Right lobe of liver (tissue), 6 donors: Measurements from ENCODE around the gene PLK1. TPM values are rescaled to one million over a fixed set of nuclear protein-coding genes. Genes with fewer than 3 reads are reported as not detected.

Source experiments
- ATAC-seq, 4 donors: fragments of 200-7000 bp; cut with Tn5 transposase; one replicate each; pipeline ENCODE4 v1.9.1; 2020; ENCODE audit warnings: mild to moderate bottlenecking in 4 of 4, moderate library complexity in 4 of 4
- DNase-seq, 3 donors: peaks; one replicate each; pipeline ENCODE4 v3.0.0-alpha.2; 2020
- H3K27ac ChIP-seq, 3 donors: fragments of 200-600 bp; one replicate each; pipeline ENCODE4 v1.8.0; 2022
- H3K27me3 ChIP-seq, 2 donors: fragments of 200-600 bp; one replicate each; pipeline ENCODE4 v1.8.0; 2022
- H3K36me3 ChIP-seq, 4 donors: fragments of 200-600 bp; sonication (generic) in 1 of 4; one replicate each; pipeline versions ENCODE4 v1.5.1 to v1.8.0; 2017 to 2022; ENCODE audit warnings: control low read depth in 1 of 4
- H3K4me1 ChIP-seq, 4 donors: fragments of 200-600 bp; sonication (generic) in 1 of 4; one replicate each; pipeline versions ENCODE4 v1.5.1 to v1.8.0; 2017 to 2022; ENCODE audit warnings: control low read depth in 1 of 4
- H3K4me3 ChIP-seq, 3 donors: fragments of 200-600 bp; one replicate each; pipeline ENCODE4 v1.8.0; 2022
- H3K9me3 ChIP-seq, 4 donors: fragments of 200-600 bp; sonication (generic) in 1 of 4; one replicate each; pipeline versions ENCODE4 v1.5.1 to v1.8.0; 2017 to 2022; ENCODE audit warnings: control low read depth in 1 of 4
- CTCF ChIP-seq, 4 donors: fragments of 200-600 bp in 3 of 4; fragments of 450-650 bp in 1 of 4; IDR thresholded peaks; one replicate each; pipeline versions ENCODE4 v1.5.1 to v1.8.0; 2016 to 2022; ENCODE audit warnings: antibody characterized with exemption in 4 of 4, mild to moderate bottlenecking in 2 of 4
- POLR2A ChIP-seq: fragments of 450-650 bp; IDR thresholded peaks from one replicate; pipeline ENCODE4 v1.6.1; 2017; ENCODE audit warnings: antibody characterized with exemption, mild to moderate bottlenecking
- WGBS: methylation state at CpG from one replicate; pipeline ENCODE4 v1.1.6; 2018; ENCODE audit warnings: low coverage, low lambda C conversion rate; ENCODE audit not compliant: insufficient coverage; ENCODE audit errors: missing lambda C conversion rate; 5-methylcytosine and 5-hydroxymethylcytosine counted together
- intact Hi-C, 2 donors: fragments of 100-400 bp; cut with DNase I; formaldehyde crosslinking; loops; one replicate each; pipeline versions ENCODE4 v1.11.2 to v1.14.1; 2022
- total RNA-seq, 6 experiments: library from RNA; depleted of rRNA in 2 of 6; stranded (reverse); fragments of >200 nt in 2 of 6; fragmentation: NEBNext Ultra II Directional in 3 of 6; extraction: Animal tissue kit (Norgen Biotek cat#: 25700) in 3 of 6; gene quantifications; one replicate each; pipeline versions ENCODE4 v1.1.0 to v1.2.4, GENCODE V29; 2016 to 2023
- donor health status: DM: no; HTN: yes; CAD: no.
- donor health status: DM: no; HTN: no; CAD: no.
- donor health status: DM: no; HTN: no; CAD: no.
- donor health status: DM: no; HTN: yes; CAD: no.
- donor health status: DM: no; HTN: yes; CAD: no.

Gene PLK1
- total RNA-seq, 6 experiments from 2014 or later, result 0.61 to 3.6 (median 1.8) TPM

- Histone ChIP-seq H3K9me3 (no peaks in the 10 kb centered on the region), H3K4me1 (no peaks in the 10 kb centered on the region), H3K36me3 (peaks cover 5 to 62% (median 12%) of the 10 kb centered on the region in 4 donors), H3K27me3 (no peaks in the 10 kb centered on the region), H3K27ac (no peak overlapping the region), H3K4me3 (no peak overlapping the region)
- DNase-seq, result no peak
- no peak for ATAC-seq
- intact Hi-C loops, result no loop called here
- TF ChIP-seq CTCF (IDR thresholded peaks at IDR 0.05), result no peak
- TF ChIP-seq POLR2A, result no peak
- WGBS, result 82% methylated on average over 1 of the region's 1 CpG
Observed at GRCh38 chr16:23668225-23668624, 10.5 kb upstream of the PLK1 start.

GRCh38 chr16:23668873-23669272, 9.8 kb upstream of the PLK1 start:
- Histone ChIP-seq H3K4me1 (no peaks in the 10 kb centered on the region), H3K27ac (no peak overlapping the region), H3K4me3 (no peak overlapping the region), H3K36me3 (peaks cover 5 to 56% (median 10%) of the 10 kb centered on the region in 4 donors), H3K9me3 (no peaks in the 10 kb centered on the region), H3K27me3 (no peaks in the 10 kb centered on the region)
- intact Hi-C loops, result no loop called here
- ATAC-seq, result no peak
- no peak for TF ChIP-seq CTCF (IDR thresholded peaks at IDR 0.05)
- TF ChIP-seq POLR2A, result no peak
- no peak for DNase-seq
- WGBS, result 100% methylated on average over 3 of the region's 4 CpGs

- H3K27ac ChIP-seq, result no peak overlapping the region
- H3K27me3 ChIP-seq, result no peaks in the 10 kb centered on the region
- DNase-seq, result no peak
- H3K4me1 ChIP-seq, result no peaks in the 10 kb centered on the region
- no peak overlapping the region for H3K4me3 ChIP-seq
- intact Hi-C loops, result no loop called here
- TF ChIP-seq POLR2A (no peak), CTCF (IDR thresholded peaks at IDR 0.05) (no peak)
- peaks cover 0 to 43% (median 4%) of the 10 kb centered on the region in 4 donors for H3K36me3 ChIP-seq
- no peaks in the 10 kb centered on the region for H3K9me3 ChIP-seq
- WGBS, result 100% methylated on average over 3 of the region's 4 CpGs
- ATAC-seq, result no peak
Observed at GRCh38 chr16:23670137-23670776, 8.4 kb upstream of the PLK1 start.

GRCh38 chr16:23673971-23674614, 4.6 kb upstream of the PLK1 start:
- Histone ChIP-seq H3K4me1 (peaks cover 0 to 4% (median 0%) of the 10 kb centered on the region in 4 donors), H3K4me3 (no peak overlapping the region), H3K27ac (no peak overlapping the region), H3K36me3 (peaks cover 0 to 5% (median 0%) of the 10 kb centered on the region in 4 donors), H3K9me3 (no peaks in the 10 kb centered on the region), H3K27me3 (no peaks in the 10 kb centered on the region)
- WGBS, result 84% methylated on average over 6 of the region's 8 CpGs
- no peak for DNase-seq
- ATAC-seq, result no peak
- intact Hi-C loops, result no loop called here
- no peak for TF ChIP-seq CTCF (IDR thresholded peaks at IDR 0.05)
- no peak for TF ChIP-seq POLR2A
